CD4-positive, alpha-beta T cell (primary cell): ENCODE results near the gene CFDP1. TPM values are rescaled to one million over a fixed set of nuclear protein-coding genes. Genes with fewer than 3 reads are reported as not detected.

Experiments
- ATAC-seq: fragments of 200-7000 bp; cut with Tn5 transposase; one replicate; pipeline ENCODE4 v1.10.0; 2022; ENCODE audit warnings: mild to moderate bottlenecking; ENCODE audit not compliant: poor library complexity
- CTCF ChIA-PET: fragments of 350-600 bp; sonication (Branson Sonifier 250); formaldehyde crosslinking; loops from one replicate; lab custom pipeline; 2021; ENCODE audit warnings: antibody characterized with exemption, inconsistent platforms; lab: Charles Lee
- POLR2A ChIA-PET: fragments of 350-600 bp; sonication (Branson Sonifier 250); formaldehyde crosslinking; loops from one replicate; lab custom pipeline; 2021; ENCODE audit warnings: antibody characterized with exemption, inconsistent platforms; lab: Charles Lee
- DNase-seq, 14 experiments: peaks; one replicate each; pipeline ENCODE4 v3.0.0-alpha.2; 2013 to 2020; ENCODE audit warnings: mixed read lengths in 2 of 14
- H3K27ac ChIP-seq, 2 donors: one replicate each; pipeline versions ENCODE4 v1.5.1 to v1.7.0; 2013; ENCODE audit warnings: low read length in 2 of 2, low read depth in 1 of 2, mild to moderate bottlenecking in 1 of 2
- H3K27me3 ChIP-seq, 2 experiments: 1 replicate in 1 of 2; 2 replicates in 1 of 2; pipeline versions ENCODE4 v1.6.1 to v1.7.0; 2013; ENCODE audit warnings: low read length in 2 of 2, control low read depth in 1 of 2, mild to moderate bottlenecking in 1 of 2, moderate library complexity in 1 of 2; ENCODE audit not compliant: insufficient read depth in 2 of 2, control insufficient read depth in 1 of 2
- H3K36me3 ChIP-seq: one replicate; pipeline ENCODE4 v1.6.1; 2013; ENCODE audit warnings: low read length, control low read depth; ENCODE audit not compliant: insufficient read depth
- H3K4me1 ChIP-seq: one replicate; pipeline ENCODE4 v1.6.1; 2013; ENCODE audit warnings: low read length, control low read depth; ENCODE audit not compliant: insufficient read depth
- H3K4me3 ChIP-seq: one replicate; pipeline ENCODE4 v1.5.1; 2013; ENCODE audit warnings: mild to moderate bottlenecking, low read length, moderate library complexity
- H3K9me3 ChIP-seq, 2 experiments: 1 replicate in 1 of 2; 2 replicates in 1 of 2; pipeline versions ENCODE4 v1.6.1 to v1.7.0; 2013; ENCODE audit warnings: low read length in 2 of 2, mild to moderate bottlenecking in 2 of 2, control low read depth in 1 of 2, moderate library complexity in 1 of 2; ENCODE audit not compliant: control insufficient read depth in 1 of 2, insufficient read depth in 1 of 2
- H3K27ac Mint-ChIP-seq: one replicate; pipeline ENCODE4 v1.8.0; 2020; ENCODE audit warnings: mixed read lengths
- H3K27me3 Mint-ChIP-seq: one replicate; pipeline ENCODE4 v1.8.0; 2021; ENCODE audit warnings: mixed read lengths
- H3K36me3 Mint-ChIP-seq: one replicate; pipeline ENCODE4 v1.8.0; 2021; ENCODE audit warnings: low read depth, mixed read lengths
- H3K4me1 Mint-ChIP-seq: one replicate; pipeline ENCODE4 v1.8.0; 2021; ENCODE audit warnings: low read depth, mixed read lengths
- H3K4me3 Mint-ChIP-seq: one replicate; pipeline ENCODE4 v1.8.0; 2020; ENCODE audit warnings: mild to moderate bottlenecking, mixed read lengths
- H3K9me3 Mint-ChIP-seq: one replicate; pipeline ENCODE4 v1.8.0; 2020; ENCODE audit warnings: mixed read lengths
- intact Hi-C, 2 experiments: fragments of 100-400 bp; cut with DNase I in 1 of 2; cut with micrococcal nuclease in 1 of 2; formaldehyde crosslinking; loops; one replicate each; pipeline versions ENCODE4 v1.15.1 to v1.9.0; 2023 to 2025; cut with DNase I, micrococcal nuclease
- total RNA-seq, 174 experiments: library from RNA in 2 of 174; stranded (reverse) in 2 of 174; gene quantifications; one replicate each; pipeline ENCODE4 v1.2.3 and lab custom pipeline; 2021 to 2026
- TF ChIP-seq, protein P1 (sequence below): fragments of 200-600 bp; IDR thresholded peaks from one replicate; pipeline ENCODE4 v1.8.0; 2022; ENCODE audit warnings: antibody characterized with exemption, mild to moderate bottlenecking

CFDP1 gene
- total RNA-seq, 2 experiments from 2014 or later, result 23.0 to 25.5 TPM

DNA sequence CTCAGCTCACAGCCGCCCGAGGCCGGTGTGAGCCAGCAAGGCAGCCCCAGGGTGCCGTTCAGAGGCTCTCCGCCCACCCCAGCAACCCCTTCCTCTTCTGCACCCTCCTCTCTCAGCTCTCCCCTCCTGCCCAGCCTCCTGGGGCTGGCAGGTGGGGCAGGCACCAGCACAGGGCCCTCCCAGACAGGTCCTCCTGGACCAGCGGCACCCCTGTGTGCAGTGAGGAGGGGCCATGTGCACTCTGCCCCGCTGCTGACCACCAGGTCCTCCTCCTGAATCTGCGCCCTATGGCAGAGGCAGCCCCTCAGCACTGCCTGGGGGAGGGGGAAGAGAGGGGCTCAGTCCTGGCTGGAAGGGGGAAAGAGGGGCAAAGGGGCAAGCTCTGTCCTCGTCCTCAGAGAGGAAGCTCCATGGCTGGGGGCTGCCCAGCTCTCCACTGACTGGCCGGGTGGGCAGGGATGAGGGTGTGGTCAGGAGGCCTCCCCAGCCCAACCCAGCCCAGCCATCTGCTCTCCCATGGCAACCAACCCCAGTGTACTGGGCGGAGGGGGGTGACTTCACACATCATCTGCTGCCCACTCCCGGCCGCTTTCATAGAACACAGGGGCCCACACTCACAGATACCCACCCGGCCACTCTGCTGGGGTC lies 176.5 kb downstream of the CFDP1 start:
- H3K27ac Mint-ChIP-seq, result no peak overlapping the region
- H3K27me3 ChIP-seq, result peaks cover 45 to 48% of the 10 kb centered on the region in 2 experiments
- CTCF ChIA-PET, result no interaction called here

DNA sequence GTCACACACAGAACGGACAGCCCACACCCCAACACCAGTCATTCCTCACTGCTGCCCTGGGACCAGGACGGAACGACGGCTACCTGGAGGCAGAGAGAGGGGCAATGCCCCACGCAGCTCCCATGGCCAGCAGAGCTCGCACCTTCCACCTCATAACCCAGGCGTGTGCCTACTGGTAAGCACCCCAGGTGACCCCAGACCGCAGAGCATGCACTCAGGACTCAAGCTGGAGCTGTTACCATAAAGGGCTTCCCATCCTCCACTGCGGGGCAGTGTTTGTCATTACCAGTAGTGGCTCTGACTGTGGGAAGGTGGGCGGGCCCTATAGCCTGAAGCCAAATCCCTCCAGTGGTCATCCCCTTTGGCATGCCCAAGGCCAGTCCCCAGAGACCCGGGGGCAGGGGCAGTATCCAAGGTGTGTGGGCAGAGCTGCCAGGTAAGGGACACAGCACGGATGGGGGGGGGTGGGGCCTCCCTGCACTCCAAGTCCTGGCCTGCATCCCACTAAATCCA lies 177.2 kb downstream of the CFDP1 start:
- CTCF ChIA-PET, result interaction anchor here (1.1 kb wide), 1 partner anchor 22 kb away, joined by 3 read pairs; no protein-coding TSS in a partner anchor
- TF ChIP-seq, protein P1, sequence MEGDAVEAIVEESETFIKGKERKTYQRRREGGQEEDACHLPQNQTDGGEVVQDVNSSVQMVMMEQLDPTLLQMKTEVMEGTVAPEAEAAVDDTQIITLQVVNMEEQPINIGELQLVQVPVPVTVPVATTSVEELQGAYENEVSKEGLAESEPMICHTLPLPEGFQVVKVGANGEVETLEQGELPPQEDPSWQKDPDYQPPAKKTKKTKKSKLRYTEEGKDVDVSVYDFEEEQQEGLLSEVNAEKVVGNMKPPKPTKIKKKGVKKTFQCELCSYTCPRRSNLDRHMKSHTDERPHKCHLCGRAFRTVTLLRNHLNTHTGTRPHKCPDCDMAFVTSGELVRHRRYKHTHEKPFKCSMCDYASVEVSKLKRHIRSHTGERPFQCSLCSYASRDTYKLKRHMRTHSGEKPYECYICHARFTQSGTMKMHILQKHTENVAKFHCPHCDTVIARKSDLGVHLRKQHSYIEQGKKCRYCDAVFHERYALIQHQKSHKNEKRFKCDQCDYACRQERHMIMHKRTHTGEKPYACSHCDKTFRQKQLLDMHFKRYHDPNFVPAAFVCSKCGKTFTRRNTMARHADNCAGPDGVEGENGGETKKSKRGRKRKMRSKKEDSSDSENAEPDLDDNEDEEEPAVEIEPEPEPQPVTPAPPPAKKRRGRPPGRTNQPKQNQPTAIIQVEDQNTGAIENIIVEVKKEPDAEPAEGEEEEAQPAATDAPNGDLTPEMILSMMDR, result no peak
- no peak overlapping the region for H3K27ac ChIP-seq

More for the DNA sequence above, 176.5 kb downstream of the CFDP1 start:
- TF ChIP-seq, protein P1, result no peak
- peaks cover 43% of the 10 kb centered on the region for H3K27me3 Mint-ChIP-seq
- no peak overlapping the region for H3K4me3 ChIP-seq
- peaks cover 4% of the 10 kb centered on the region for H3K4me1 Mint-ChIP-seq
- H3K9me3 ChIP-seq, result peaks cover 0 to 19% of the 10 kb centered on the region in 2 experiments
- no peak for ATAC-seq
- no peak overlapping the region for H3K4me3 Mint-ChIP-seq
- H3K4me1 ChIP-seq, result peaks cover 3% of the 10 kb centered on the region
- H3K36me3 Mint-ChIP-seq, result no peaks in the 10 kb centered on the region
- H3K36me3 ChIP-seq, result no peaks in the 10 kb centered on the region
- DNase-seq, result no peak
- POLR2A ChIA-PET, result no interaction called here
- H3K9me3 Mint-ChIP-seq, result no peaks in the 10 kb centered on the region
- intact Hi-C loops, result no loop called here
- no peak overlapping the region for H3K27ac ChIP-seq

GRCh38 chr16:75254359-75254837 lies 178.9 kb downstream of the CFDP1 start:
- ChIA-PET CTCF (no interaction called here), POLR2A (no interaction called here)
- intact Hi-C loops, result no loop called here
- DNase-seq (no peak), ATAC-seq (no peak)
- peaks cover 47% of the 10 kb centered on the region for H3K27me3 Mint-ChIP-seq
- Histone ChIP-seq H3K9me3 (peaks cover 0 to 21% of the 10 kb centered on the region in 2 experiments), H3K27me3 (peaks cover 56 to 68% of the 10 kb centered on the region in 2 experiments), H3K4me1 (peaks cover 13% of the 10 kb centered on the region), H3K27ac (no peak overlapping the region), H3K4me3 (no peak overlapping the region), H3K36me3 (no peaks in the 10 kb centered on the region)
- no peaks in the 10 kb centered on the region for H3K36me3 Mint-ChIP-seq
- no peaks in the 10 kb centered on the region for H3K9me3 Mint-ChIP-seq
- TF ChIP-seq, protein P1, result no peak
- no peak overlapping the region for H3K27ac Mint-ChIP-seq
- no peak overlapping the region for H3K4me3 Mint-ChIP-seq
- peaks cover 5% of the 10 kb centered on the region for H3K4me1 Mint-ChIP-seq

More for the DNA sequence above, 177.2 kb downstream of the CFDP1 start:
- Mint-ChIP-seq H3K36me3 (no peaks in the 10 kb centered on the region), H3K27ac (no peak overlapping the region), H3K9me3 (no peaks in the 10 kb centered on the region), H3K4me1 (peaks cover 5% of the 10 kb centered on the region), H3K4me3 (no peak overlapping the region), H3K27me3 (peaks cover 42% of the 10 kb centered on the region)
- ATAC-seq (no peak), DNase-seq (no peak)
- intact Hi-C loops, result no loop called here
- POLR2A ChIA-PET, result no interaction called here
- Histone ChIP-seq H3K27me3 (peaks cover 46 to 51% of the 10 kb centered on the region in 2 experiments), H3K36me3 (no peaks in the 10 kb centered on the region), H3K4me1 (peaks cover 6% of the 10 kb centered on the region), H3K4me3 (no peak overlapping the region), H3K9me3 (peaks cover 0 to 19% of the 10 kb centered on the region in 2 experiments)
